C4-2B (cell line): Measurements from ENCODE around the gene ALOX15B.
A peak's percentile ranks its signal among the peaks of the same experiment; 100 is the strongest.
"Not testable (repeated sequence)": the region's sequence is repeated elsewhere in the genome, so short reads cannot be mapped to it uniquely, and the experiment has no call there.

Experiments
- H3K27ac ChIP-seq: fragments of 450-650 bp; 2 replicates; pipeline ENCODE4 v1.5.1; 2017
- CTCF ChIP-seq: fragments of 450-650 bp; conservative IDR thresholded peaks from 2 replicates; pipeline ENCODE4 v1.5.1; 2017; ENCODE audit warnings: mild to moderate bottlenecking
- ZFX ChIP-seq: fragments of 450-650 bp; IDR thresholded peaks from 2 replicates; pipeline ENCODE4 v1.6.1; 2017

Gene ALOX15B

GRCh38 chr17:8020776-8021564, 17.9 kb upstream of the ALOX15B start:
- TF ChIP-seq ZFX (no peak), CTCF (no peak)

DNA sequence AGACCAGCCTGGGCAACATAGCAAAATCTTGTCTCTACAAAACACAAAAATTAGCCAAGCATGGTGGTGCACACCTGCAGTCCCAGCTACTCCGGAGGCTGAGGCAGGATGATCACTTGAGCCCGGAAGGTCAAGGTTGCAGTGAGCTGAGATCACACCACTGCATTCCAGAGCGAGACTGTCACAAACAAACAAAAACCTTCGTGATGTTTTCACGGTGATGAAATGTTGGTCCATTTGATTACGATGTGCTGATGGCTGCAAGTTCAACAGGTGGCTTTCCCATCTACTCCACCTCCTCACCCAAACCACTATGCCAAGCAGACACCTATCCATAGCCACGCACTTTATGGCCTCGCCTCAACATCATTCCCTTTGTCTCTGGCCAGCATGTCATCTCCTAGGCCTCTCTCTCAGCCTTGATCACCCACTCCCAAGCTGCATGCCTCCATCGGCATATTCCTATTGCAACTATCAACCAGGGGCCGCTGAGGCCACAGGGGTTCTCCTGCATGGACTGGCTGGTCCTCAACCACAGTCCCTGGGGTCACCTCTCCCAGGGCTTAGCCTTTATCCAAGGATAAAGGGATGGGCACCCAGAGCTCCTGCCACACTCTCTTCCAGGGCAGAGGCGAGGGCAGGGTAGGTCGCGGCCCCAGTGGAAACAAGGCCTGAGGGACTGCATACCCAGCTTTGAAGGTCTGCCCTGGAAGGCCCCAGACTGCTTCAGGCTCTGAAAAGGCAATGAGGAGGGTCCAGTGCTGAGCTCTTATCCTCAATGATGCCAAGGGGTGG, 17.1 kb upstream of the ALOX15B start:
- H3K27ac ChIP-seq = no peak overlapping the region

More at GRCh38 chr17:8020776-8021564, 17.9 kb upstream of the ALOX15B start:
- H3K27ac ChIP-seq = no peak overlapping the region

GRCh38 chr17:8022360-8023003, 16.4 kb upstream of the ALOX15B start:
- H3K27ac ChIP-seq = no peak overlapping the region
- TF ChIP-seq ZFX (no peak), CTCF (no peak)

More for the DNA sequence above, 17.1 kb upstream of the ALOX15B start:
- no peak for TF ChIP-seq CTCF
- TF ChIP-seq ZFX = no peak

- not testable (repeated sequence) for H3K27ac ChIP-seq
Observed at GRCh38 chr17:8024161-8024560, 14.7 kb upstream of the ALOX15B start.

GRCh38 chr17:8025176-8025911, 13.5 kb upstream of the ALOX15B start:
- TF ChIP-seq ZFX = no peak
- TF ChIP-seq CTCF = no peak

DNA sequence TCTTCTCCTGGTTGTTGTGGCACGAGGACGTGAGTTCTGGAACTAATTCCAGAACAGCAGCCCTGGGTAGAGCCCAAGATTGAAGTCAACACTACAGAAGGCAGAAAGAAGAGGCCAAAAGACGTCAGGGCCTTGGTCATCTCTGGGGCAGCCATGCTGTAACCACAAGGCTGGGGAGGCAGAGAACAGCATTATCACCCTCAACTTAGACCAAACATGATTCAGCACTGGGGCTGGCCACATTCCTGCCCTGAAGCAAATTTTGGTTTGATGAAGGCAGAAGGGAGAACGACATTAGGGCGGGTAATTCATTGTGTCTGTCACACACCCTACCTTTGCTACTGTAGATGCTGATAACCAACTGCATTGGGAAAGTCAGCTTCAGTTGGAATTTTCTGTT, 9.7 kb upstream of the ALOX15B start:
- H3K27ac ChIP-seq = no peak overlapping the region
- TF ChIP-seq CTCF = no peak
- TF ChIP-seq ZFX = no peak

More at GRCh38 chr17:8025176-8025911, 13.5 kb upstream of the ALOX15B start:
- no peak overlapping the region for H3K27ac ChIP-seq

- TF ChIP-seq ZFX (no peak), CTCF (no peak)
- H3K27ac ChIP-seq = peak overlapping the region; percentile 22
Observed at GRCh38 chr17:8031261-8031661, 7.6 kb upstream of the ALOX15B start.
